Body of pancreas (tissue), 4 donors: ENCODE data around the gene MAP3K5.

Experiments used
- POLR2A ChIP-seq, 3 donors: fragments of 450-650 bp; IDR thresholded peaks; one replicate each; pipeline ENCODE4 v1.6.1; 2016; ENCODE audit warnings: antibody characterized with exemption in 3 of 3, mild to moderate bottlenecking in 2 of 3
- TF ChIP-seq, protein P1 (sequence below), 7 experiments: fragments of 450-650 bp in 4 of 7; fragments of 200-600 bp in 3 of 7; sonication (generic) in 3 of 7; IDR thresholded peaks; one replicate each; pipeline ENCODE4 v1.5.1; 2016 to 2019; ENCODE audit warnings: antibody characterized with exemption in 7 of 7

DNA sequence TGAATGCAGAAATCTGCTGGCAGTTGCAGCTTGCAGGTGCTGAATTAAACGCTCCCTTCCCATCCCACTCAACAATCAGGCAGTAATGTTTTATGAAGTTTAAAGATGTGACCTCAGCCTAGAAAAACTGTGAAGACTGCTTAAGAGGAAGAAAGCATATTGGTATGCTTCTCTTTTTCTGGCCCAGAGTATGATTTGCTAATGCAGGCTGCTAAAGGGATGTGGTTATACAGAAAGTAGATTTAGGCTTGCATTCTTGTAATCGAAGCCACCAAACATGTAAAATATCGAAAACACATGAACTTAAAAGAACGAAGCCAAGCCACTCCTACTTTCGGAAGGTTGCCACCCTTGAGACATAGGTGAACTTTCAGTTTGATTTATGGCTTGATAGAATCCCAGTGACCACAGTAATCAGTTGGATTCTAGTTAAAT, 40.7 kb downstream of the MAP3K5 start:
- TF ChIP-seq, protein P1, sequence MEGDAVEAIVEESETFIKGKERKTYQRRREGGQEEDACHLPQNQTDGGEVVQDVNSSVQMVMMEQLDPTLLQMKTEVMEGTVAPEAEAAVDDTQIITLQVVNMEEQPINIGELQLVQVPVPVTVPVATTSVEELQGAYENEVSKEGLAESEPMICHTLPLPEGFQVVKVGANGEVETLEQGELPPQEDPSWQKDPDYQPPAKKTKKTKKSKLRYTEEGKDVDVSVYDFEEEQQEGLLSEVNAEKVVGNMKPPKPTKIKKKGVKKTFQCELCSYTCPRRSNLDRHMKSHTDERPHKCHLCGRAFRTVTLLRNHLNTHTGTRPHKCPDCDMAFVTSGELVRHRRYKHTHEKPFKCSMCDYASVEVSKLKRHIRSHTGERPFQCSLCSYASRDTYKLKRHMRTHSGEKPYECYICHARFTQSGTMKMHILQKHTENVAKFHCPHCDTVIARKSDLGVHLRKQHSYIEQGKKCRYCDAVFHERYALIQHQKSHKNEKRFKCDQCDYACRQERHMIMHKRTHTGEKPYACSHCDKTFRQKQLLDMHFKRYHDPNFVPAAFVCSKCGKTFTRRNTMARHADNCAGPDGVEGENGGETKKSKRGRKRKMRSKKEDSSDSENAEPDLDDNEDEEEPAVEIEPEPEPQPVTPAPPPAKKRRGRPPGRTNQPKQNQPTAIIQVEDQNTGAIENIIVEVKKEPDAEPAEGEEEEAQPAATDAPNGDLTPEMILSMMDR (IDR thresholded peaks at IDR 0.05) = no peak
- no peak for TF ChIP-seq POLR2A (IDR thresholded peaks at IDR 0.05)
